Measurements from ENCODE around the gene KLHL14. TPM values are rescaled to one million over a fixed set of nuclear protein-coding genes. Genes with fewer than 3 reads are reported as not detected.

The KLHL14 gene
- total and polyA plus RNA-seq, 2 of the 13 experiments (the other 11 are each of a cell fraction or from before 2014, with no cell fraction given): 16.0 to 41.8 TPM

- Histone ChIP-seq H3K4me1 (ENCODE audit: insufficient read depth, low read length) (no peaks in the 10 kb centered on the region), H4K20me1 (ENCODE audit: insufficient read depth, low read length) (no peaks in the 10 kb centered on the region), H3K27ac (ENCODE audit: extremely low read length, insufficient read depth, low read length) (no peak overlapping the region), H3K4me3 (replicated peaks in 1 of 3; ENCODE audit: insufficient read depth in 1 of 3, low read depth in 2 of 3, low read length in 3 of 3) (no peak overlapping the region), H3K4me2 (ENCODE audit: low read depth, low read length) (no peak overlapping the region), H3K9ac (ENCODE audit: insufficient read depth, low read depth, low read length) (no peak overlapping the region), H3K27me3 (ENCODE audit: control insufficient read depth in 1 of 2, insufficient read depth in 2 of 2, low read length in 2 of 2) (no peaks in the 10 kb centered on the region), H3K79me2 (ENCODE audit: insufficient read depth, low read length) (no peaks in the 10 kb centered on the region), H3K36me3 (replicated peaks in 1 of 2; ENCODE audit: control insufficient read depth in 1 of 2, insufficient read depth in 2 of 2, low read length in 2 of 2) (peaks cover 4 to 6% of the 10 kb centered on the region in 2 experiments), H2AFZ (ENCODE audit: low read length) (no peak overlapping the region), H3K9me3 (ENCODE audit: low read length) (no peaks in the 10 kb centered on the region)
- ATAC-seq (no peak), DNase-seq (ENCODE audit: low spot score) (no peak), FAIRE-seq (no peak)
- TF ChIP-seq SIN3A (IDR thresholded peaks at IDR 0.05; ENCODE audit: borderline replicate concordance, low read depth, low read length) (no peak), NCOR1 (IDR thresholded peaks at IDR 0.05; ENCODE audit: borderline replicate concordance, low read length) (no peak)
- in situ Hi-C loops (cut with HindIII; ENCODE audit: extremely low pct_ligation_motif_present, low pct_unique_long_range_greater_than_20kb): no loop called here
- CTCF ChIA-PET (ENCODE audit: low intra/inter-chr PET ratio, low total read pairs): no interaction called here
- POLR2A ChIA-PET: no interaction called here
- no TSS peak for BruUV-seq (replicated peaks)
- 85% methylated on average over 1 of the region's 1 CpG for WGBS (ENCODE audit: low lambda C conversion rate)
- intact Hi-C loops (cut with micrococcal nuclease; ENCODE audit: unreplicated experiment): no loop called here
Measured at GRCh38 chr18:32668956-32669355, 103.9 kb downstream of the KLHL14 start.

DNA sequence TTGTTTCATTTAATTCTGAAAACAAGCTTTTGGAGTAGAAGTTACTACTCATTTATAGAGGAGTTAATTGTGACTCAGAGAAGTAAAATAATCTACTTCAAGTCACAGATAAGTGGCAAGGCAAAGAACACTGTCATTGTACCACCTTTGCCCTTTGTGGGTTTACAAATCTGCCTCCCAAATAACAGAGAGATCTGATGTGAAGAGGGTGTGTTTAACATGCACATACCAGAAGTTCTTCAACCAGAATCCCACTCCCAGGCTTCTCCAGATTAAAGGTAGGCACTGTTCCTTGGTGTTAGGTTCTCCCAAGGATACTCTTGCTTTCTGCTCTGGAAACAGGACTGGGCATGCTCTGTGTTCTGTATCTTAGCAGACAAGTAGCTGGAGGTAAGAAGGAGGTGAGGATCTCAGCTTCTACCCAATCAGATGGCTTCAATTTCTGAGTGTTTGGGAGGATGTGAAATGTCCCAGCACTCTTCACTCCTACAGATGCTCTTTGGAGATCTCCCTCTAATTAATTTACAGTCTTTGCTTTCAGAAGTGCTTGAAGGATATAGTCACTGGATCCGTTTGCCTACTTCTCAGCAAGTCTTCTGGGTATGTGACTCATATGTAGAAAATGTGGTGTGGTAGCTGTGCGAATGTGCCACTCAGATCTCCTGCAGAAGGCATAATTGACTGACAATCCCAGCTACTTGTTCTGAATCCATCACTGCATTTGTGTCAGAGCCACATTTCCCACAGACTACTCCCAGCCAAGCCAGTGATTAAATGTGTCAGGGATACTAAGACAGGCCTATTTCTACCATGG is 111.1 kb downstream of the KLHL14 start:
- Histone ChIP-seq H3K9me3 (ENCODE audit: low read length) (no peaks in the 10 kb centered on the region), H3K4me2 (ENCODE audit: low read depth, low read length) (no peak overlapping the region), H3K27me3 (ENCODE audit: control insufficient read depth in 1 of 2, insufficient read depth in 2 of 2, low read length in 2 of 2) (no peaks in the 10 kb centered on the region), H3K4me3 (replicated peaks in 1 of 3; ENCODE audit: insufficient read depth in 1 of 3, low read depth in 2 of 3, low read length in 3 of 3) (no peak overlapping the region), H3K36me3 (replicated peaks in 1 of 2; ENCODE audit: control insufficient read depth in 1 of 2, insufficient read depth in 2 of 2, low read length in 2 of 2) (no peaks in the 10 kb centered on the region), H3K27ac (ENCODE audit: extremely low read length, insufficient read depth, low read length) (no peak overlapping the region), H2AFZ (ENCODE audit: low read length) (no peak overlapping the region), H3K9ac (ENCODE audit: insufficient read depth, low read depth, low read length) (no peak overlapping the region), H4K20me1 (ENCODE audit: insufficient read depth, low read length) (no peaks in the 10 kb centered on the region), H3K79me2 (ENCODE audit: insufficient read depth, low read length) (no peaks in the 10 kb centered on the region), H3K4me1 (ENCODE audit: insufficient read depth, low read length) (no peaks in the 10 kb centered on the region)
- TF ChIP-seq, protein P1, sequence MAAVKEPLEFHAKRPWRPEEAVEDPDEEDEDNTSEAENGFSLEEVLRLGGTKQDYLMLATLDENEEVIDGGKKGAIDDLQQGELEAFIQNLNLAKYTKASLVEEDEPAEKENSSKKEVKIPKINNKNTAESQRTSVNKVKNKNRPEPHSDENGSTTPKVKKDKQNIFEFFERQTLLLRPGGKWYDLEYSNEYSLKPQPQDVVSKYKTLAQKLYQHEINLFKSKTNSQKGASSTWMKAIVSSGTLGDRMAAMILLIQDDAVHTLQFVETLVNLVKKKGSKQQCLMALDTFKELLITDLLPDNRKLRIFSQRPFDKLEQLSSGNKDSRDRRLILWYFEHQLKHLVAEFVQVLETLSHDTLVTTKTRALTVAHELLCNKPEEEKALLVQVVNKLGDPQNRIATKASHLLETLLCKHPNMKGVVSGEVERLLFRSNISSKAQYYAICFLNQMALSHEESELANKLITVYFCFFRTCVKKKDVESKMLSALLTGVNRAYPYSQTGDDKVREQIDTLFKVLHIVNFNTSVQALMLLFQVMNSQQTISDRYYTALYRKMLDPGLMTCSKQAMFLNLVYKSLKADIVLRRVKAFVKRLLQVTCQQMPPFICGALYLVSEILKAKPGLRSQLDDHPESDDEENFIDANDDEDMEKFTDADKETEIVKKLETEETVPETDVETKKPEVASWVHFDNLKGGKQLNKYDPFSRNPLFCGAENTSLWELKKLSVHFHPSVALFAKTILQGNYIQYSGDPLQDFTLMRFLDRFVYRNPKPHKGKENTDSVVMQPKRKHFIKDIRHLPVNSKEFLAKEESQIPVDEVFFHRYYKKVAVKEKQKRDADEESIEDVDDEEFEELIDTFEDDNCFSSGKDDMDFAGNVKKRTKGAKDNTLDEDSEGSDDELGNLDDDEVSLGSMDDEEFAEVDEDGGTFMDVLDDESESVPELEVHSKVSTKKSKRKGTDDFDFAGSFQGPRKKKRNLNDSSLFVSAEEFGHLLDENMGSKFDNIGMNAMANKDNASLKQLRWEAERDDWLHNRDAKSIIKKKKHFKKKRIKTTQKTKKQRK (IDR thresholded peaks at IDR 0.05; ENCODE audit: low read length): no peak
- TF ChIP-seq HNF4G (IDR thresholded peaks at IDR 0.05; ENCODE audit: borderline replicate concordance, low read depth, low read length) (no peak), HNF4G (CRISPR knock-in tag; IDR thresholded peaks at IDR 0.05; ENCODE audit: borderline replicate concordance, low read depth) (no peak), ZBTB14 (CRISPR knock-in tag; IDR thresholded peaks at IDR 0.05) (no peak), SMAD1 (CRISPR knock-in tag; IDR thresholded peaks at IDR 0.05; ENCODE audit: borderline replicate concordance, low read depth) (no peak), SRSF1 (optimal IDR thresholded peaks at IDR 0.05; ENCODE audit: low read depth, low read length) (no peak), ZSCAN9 (CRISPR knock-in tag; IDR thresholded peaks at IDR 0.05; ENCODE audit: borderline replicate concordance) (no peak), HIC2 (CRISPR knock-in tag; IDR thresholded peaks at IDR 0.05; ENCODE audit: low read depth) (no peak)
- CTCF ChIA-PET (ENCODE audit: low intra/inter-chr PET ratio, low total read pairs): no interaction called here
- intact Hi-C loops (cut with micrococcal nuclease; ENCODE audit: unreplicated experiment): no loop called here
- FAIRE-seq: no peak
- WGBS (ENCODE audit: low lambda C conversion rate): 0% methylated on average over 2 of the region's 2 CpGs
- BruUV-seq (replicated peaks): no TSS peak
- no peak for DNase-seq (ENCODE audit: low spot score)
- in situ Hi-C loops (cut with HindIII; ENCODE audit: extremely low pct_ligation_motif_present, low pct_unique_long_range_greater_than_20kb): no loop called here
- no peak for ATAC-seq
- POLR2A ChIA-PET: no interaction called here

Data from HepG2 (cell line).